Neural progenitor cell (in vitro differentiated cells): ENCODE data around the gene KIF26B. TPM values are rescaled to one million over a fixed set of nuclear protein-coding genes. Genes with fewer than 3 reads are reported as not detected.
A peak's percentile ranks its signal among the peaks of the same experiment; 100 is the strongest.

Experiments
- DNase-seq: peaks from one replicate; pipeline ENCODE4 v3.0.0-alpha.2; 2016; ENCODE audit warnings: low spot score
- H2AFZ ChIP-seq: fragments of 200-600 bp; sonication (generic); replicated peaks from 2 replicates; pipeline ENCODE4 v1.6.1; 2016; ENCODE audit warnings: antibody characterized with exemption
- H3F3A ChIP-seq: fragments of 200-600 bp; sonication (generic); 2 replicates; pipeline ENCODE4 v1.6.1; 2016; ENCODE audit warnings: antibody characterized with exemption, low read depth
- H3K27ac ChIP-seq: fragments of 200-600 bp; sonication (generic); 2 replicates; pipeline ENCODE4 v1.5.1; 2016; ENCODE audit warnings: mild to moderate bottlenecking
- H3K27me3 ChIP-seq: fragments of 200-600 bp; sonication (generic); 2 replicates; pipeline ENCODE4 v1.6.1; 2016; ENCODE audit warnings: mild to moderate bottlenecking, moderate library complexity
- H3K36me3 ChIP-seq: fragments of 200-600 bp; sonication (generic); 2 replicates; pipeline ENCODE4 v1.5.1; 2016
- H3K4me1 ChIP-seq: fragments of 200-600 bp; sonication (generic); 2 replicates; pipeline ENCODE4 v1.6.1; 2016; ENCODE audit warnings: mixed run types
- H3K4me2 ChIP-seq: fragments of 200-600 bp; sonication (generic); 2 replicates; pipeline ENCODE4 v1.6.1; 2016
- H3K4me3 ChIP-seq: fragments of 200-600 bp; sonication (generic); 2 replicates; pipeline ENCODE4 v1.5.1; 2016
- H3K79me2 ChIP-seq: fragments of 200-600 bp; sonication (generic); 2 replicates; pipeline ENCODE4 v1.6.1; 2016; ENCODE audit warnings: low read depth
- H3K9ac ChIP-seq: fragments of 200-600 bp; sonication (generic); 2 replicates; pipeline ENCODE4 v1.6.1; 2016
- H3K9me3 ChIP-seq: fragments of 200-600 bp; sonication (generic); 2 replicates; pipeline ENCODE4 v1.5.1; 2016; ENCODE audit warnings: low read depth
- H4K20me1 ChIP-seq: fragments of 200-600 bp; sonication (generic); 2 replicates; pipeline ENCODE4 v1.6.1; 2016; ENCODE audit warnings: low read depth
- H3K27ac Mint-ChIP-seq: 3 replicates; pipeline ENCODE4 v1.8.0; 2021; ENCODE audit warnings: mixed read lengths
- H3K27me3 Mint-ChIP-seq: 2 replicates; pipeline ENCODE4 v1.8.0; 2022; ENCODE audit warnings: low read depth, mild to moderate bottlenecking, inconsistent platforms, moderate library complexity, mixed read lengths; ENCODE audit not compliant: insufficient read depth
- H3K36me3 Mint-ChIP-seq: 3 replicates; pipeline ENCODE4 v1.8.0; 2021; ENCODE audit warnings: mixed read lengths
- H3K4me1 Mint-ChIP-seq: 3 replicates; pipeline ENCODE4 v1.8.0; 2021; ENCODE audit warnings: mixed read lengths
- H3K4me3 Mint-ChIP-seq: 3 replicates; pipeline ENCODE4 v1.8.0; 2021; ENCODE audit warnings: mild to moderate bottlenecking, moderate library complexity, mixed read lengths
- H3K9me3 Mint-ChIP-seq: 3 replicates; pipeline ENCODE4 v1.8.0; 2020; ENCODE audit warnings: mixed read lengths
- EZH2 ChIP-seq: fragments of 200-600 bp; sonication (generic); IDR thresholded peaks from 2 replicates; pipeline ENCODE4 v1.6.1; 2017; ENCODE audit warnings: antibody characterized with exemption, mild to moderate bottlenecking, moderate library complexity
- EZH2phosphoT487 ChIP-seq: fragments of 200-600 bp; sonication (generic); IDR thresholded peaks from 2 replicates; pipeline ENCODE4 v1.6.1; 2017; ENCODE audit warnings: antibody characterized with exemption
- total RNA-seq: library from RNA; depleted of rRNA; stranded (reverse); fragments of >200 nt; gene quantifications from 2 replicates; pipeline ENCODE4 v1.2.3, GENCODE V29; 2015; ENCODE audit warnings: low replicate concordance
- TF ChIP-seq, protein P1 (sequence below): fragments of 200-600 bp; sonication (generic); IDR thresholded peaks from 2 replicates; pipeline ENCODE4 v1.5.1; 2017; ENCODE audit warnings: antibody characterized with exemption, mild to moderate bottlenecking

KIF26B gene
- total RNA-seq, 1 donor from 2014 or later: 0.47 TPM

DNA sequence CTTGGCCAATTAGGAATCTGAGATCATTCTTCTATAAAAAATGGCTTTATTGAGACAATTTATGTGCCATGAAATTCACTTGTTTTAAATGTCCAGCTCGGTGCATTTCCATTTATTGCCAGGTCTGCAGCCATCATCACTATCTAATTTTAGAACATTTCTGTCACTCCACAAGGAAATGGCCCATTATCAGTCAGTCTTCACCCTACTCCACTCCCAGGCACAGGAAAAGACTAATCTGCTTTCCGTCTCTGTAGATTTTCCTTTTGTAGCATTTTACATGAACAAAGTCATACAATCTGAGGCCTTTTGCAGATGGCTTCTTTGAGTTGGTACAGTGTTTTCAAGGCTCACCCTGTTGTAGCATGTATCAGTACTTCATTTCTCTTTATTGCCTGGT lies 27.2 kb downstream of the KIF26B start:
- no peaks in the 10 kb centered on the region for H4K20me1 ChIP-seq
- no peak overlapping the region for H3K4me3 ChIP-seq
- H3K27ac ChIP-seq: no peak overlapping the region
- Mint-ChIP-seq H3K27ac (peak overlapping the region; percentile 5), H3K9me3 (no peaks in the 10 kb centered on the region), H3K4me3 (no peak overlapping the region), H3K27me3 (peaks cover 12% of the 10 kb centered on the region), H3K4me1 (peaks cover 56% of the 10 kb centered on the region), H3K36me3 (no peaks in the 10 kb centered on the region)
- no peak overlapping the region for H3K9ac ChIP-seq
- H3K4me1 ChIP-seq: peaks cover 17% of the 10 kb centered on the region
- no peak for DNase-seq
- no peak for TF ChIP-seq EZH2
- TF ChIP-seq, protein P1, sequence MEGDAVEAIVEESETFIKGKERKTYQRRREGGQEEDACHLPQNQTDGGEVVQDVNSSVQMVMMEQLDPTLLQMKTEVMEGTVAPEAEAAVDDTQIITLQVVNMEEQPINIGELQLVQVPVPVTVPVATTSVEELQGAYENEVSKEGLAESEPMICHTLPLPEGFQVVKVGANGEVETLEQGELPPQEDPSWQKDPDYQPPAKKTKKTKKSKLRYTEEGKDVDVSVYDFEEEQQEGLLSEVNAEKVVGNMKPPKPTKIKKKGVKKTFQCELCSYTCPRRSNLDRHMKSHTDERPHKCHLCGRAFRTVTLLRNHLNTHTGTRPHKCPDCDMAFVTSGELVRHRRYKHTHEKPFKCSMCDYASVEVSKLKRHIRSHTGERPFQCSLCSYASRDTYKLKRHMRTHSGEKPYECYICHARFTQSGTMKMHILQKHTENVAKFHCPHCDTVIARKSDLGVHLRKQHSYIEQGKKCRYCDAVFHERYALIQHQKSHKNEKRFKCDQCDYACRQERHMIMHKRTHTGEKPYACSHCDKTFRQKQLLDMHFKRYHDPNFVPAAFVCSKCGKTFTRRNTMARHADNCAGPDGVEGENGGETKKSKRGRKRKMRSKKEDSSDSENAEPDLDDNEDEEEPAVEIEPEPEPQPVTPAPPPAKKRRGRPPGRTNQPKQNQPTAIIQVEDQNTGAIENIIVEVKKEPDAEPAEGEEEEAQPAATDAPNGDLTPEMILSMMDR: no peak
- TF ChIP-seq EZH2phosphoT487: no peak
- H2AFZ ChIP-seq: no peak overlapping the region
- H3K4me2 ChIP-seq: no peak overlapping the region
- H3K27me3 ChIP-seq: no peaks in the 10 kb centered on the region
- H3K79me2 ChIP-seq: no peaks in the 10 kb centered on the region
- H3K36me3 ChIP-seq: no peaks in the 10 kb centered on the region
- no peaks in the 10 kb centered on the region for H3K9me3 ChIP-seq
- peaks cover 13% of the 10 kb centered on the region for H3F3A ChIP-seq

DNA sequence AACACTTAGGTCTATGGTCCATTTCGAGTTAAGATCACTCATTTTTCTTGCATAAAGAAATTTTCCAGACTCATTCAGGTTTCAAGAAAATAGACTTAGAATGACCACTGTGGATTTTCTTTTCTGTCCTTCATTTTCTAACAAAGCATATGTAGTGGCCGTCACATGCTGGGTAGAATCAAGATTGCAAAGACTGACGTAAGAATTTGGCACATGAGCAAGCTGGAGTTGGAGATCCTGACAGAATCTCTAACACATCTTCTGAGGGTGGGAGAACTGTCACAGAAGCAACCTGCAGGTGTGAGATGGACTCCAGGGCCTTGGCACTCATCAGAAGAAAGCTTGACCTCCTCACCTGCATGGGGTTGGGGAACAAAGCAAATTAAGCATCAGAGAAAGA lies 28.6 kb downstream of the KIF26B start:
- Histone ChIP-seq H3K79me2 (no peaks in the 10 kb centered on the region), H3K4me2 (no peak overlapping the region), H3K9me3 (no peaks in the 10 kb centered on the region), H3K36me3 (no peaks in the 10 kb centered on the region), H4K20me1 (no peaks in the 10 kb centered on the region), H3K4me1 (peaks cover 17% of the 10 kb centered on the region), H3K27ac (no peak overlapping the region), H3K4me3 (no peak overlapping the region), H3K27me3 (no peaks in the 10 kb centered on the region), H2AFZ (no peak overlapping the region), H3K9ac (no peak overlapping the region), H3F3A (peaks cover 13% of the 10 kb centered on the region)
- Mint-ChIP-seq H3K9me3 (no peaks in the 10 kb centered on the region), H3K36me3 (peaks cover 2% of the 10 kb centered on the region), H3K4me1 (peaks cover 46% of the 10 kb centered on the region), H3K4me3 (no peak overlapping the region), H3K27me3 (peaks cover 8% of the 10 kb centered on the region), H3K27ac (no peak overlapping the region)
- TF ChIP-seq EZH2phosphoT487 (no peak), EZH2 (no peak)
- TF ChIP-seq, protein P1: no peak
- DNase-seq: no peak

- Histone ChIP-seq H3K36me3 (no peaks in the 10 kb centered on the region), H3K9ac (no peak overlapping the region), H3K27me3 (no peaks in the 10 kb centered on the region), H3K4me2 (no peak overlapping the region), H4K20me1 (no peaks in the 10 kb centered on the region), H3K9me3 (no peaks in the 10 kb centered on the region), H3F3A (peaks cover 13% of the 10 kb centered on the region), H3K79me2 (no peaks in the 10 kb centered on the region), H3K4me3 (no peak overlapping the region), H3K27ac (no peak overlapping the region), H3K4me1 (peaks cover 17% of the 10 kb centered on the region), H2AFZ (no peak overlapping the region)
- Mint-ChIP-seq H3K4me1 (peaks cover 40% of the 10 kb centered on the region), H3K36me3 (peaks cover 2% of the 10 kb centered on the region), H3K27ac (no peak overlapping the region), H3K27me3 (peaks cover 6% of the 10 kb centered on the region), H3K9me3 (no peaks in the 10 kb centered on the region), H3K4me3 (no peak overlapping the region)
- TF ChIP-seq EZH2phosphoT487: no peak
- TF ChIP-seq, protein P1: no peak
- no peak for TF ChIP-seq EZH2
- DNase-seq: no peak
Measured at GRCh38 chr1:245184779-245185178, 30.0 kb downstream of the KIF26B start.

GRCh38 chr1:245188403-245188802 lies 33.6 kb downstream of the KIF26B start:
- no peaks in the 10 kb centered on the region for H3K9me3 ChIP-seq
- no peak overlapping the region for H3K4me3 Mint-ChIP-seq
- H3K36me3 ChIP-seq: no peaks in the 10 kb centered on the region

More at GRCh38 chr1:245188403-245188802, 33.6 kb downstream of the KIF26B start:
- Histone ChIP-seq H3K79me2 (no peaks in the 10 kb centered on the region), H3K4me3 (no peak overlapping the region), H3K4me2 (no peak overlapping the region), H3K27me3 (no peaks in the 10 kb centered on the region), H3K4me1 (no peaks in the 10 kb centered on the region), H2AFZ (no peak overlapping the region), H4K20me1 (no peaks in the 10 kb centered on the region), H3K27ac (no peak overlapping the region), H3K9ac (no peak overlapping the region), H3F3A (no peaks in the 10 kb centered on the region)
- DNase-seq: no peak
- no peak overlapping the region for H3K27ac Mint-ChIP-seq
- H3K9me3 Mint-ChIP-seq: no peaks in the 10 kb centered on the region
- peaks cover 2% of the 10 kb centered on the region for H3K36me3 Mint-ChIP-seq
- peaks cover 17% of the 10 kb centered on the region for H3K4me1 Mint-ChIP-seq
- TF ChIP-seq, protein P1: no peak
- TF ChIP-seq EZH2phosphoT487: no peak
- TF ChIP-seq EZH2: no peak
- H3K27me3 Mint-ChIP-seq: peaks cover 6% of the 10 kb centered on the region
